AG04449 (cell line): ENCODE measurements around the gene PRTG.

Experiments
- CTCF ChIA-PET: fragments of 350-600 bp; formaldehyde crosslinking; extraction: SDS; loops from one replicate; lab custom pipeline; 2021; ENCODE audit warnings: antibody characterized with exemption; lab: Yijun Ruan, JAX
- POLR2A ChIA-PET: fragments of 400-600, 350-600 bp; formaldehyde crosslinking; extraction: SDS; loops from one replicate; lab custom pipeline; 2020; ENCODE audit warnings: antibody characterized with exemption, inconsistent platforms; lab: Yijun Ruan, JAX
- DNase-seq: peaks from one replicate; pipeline ENCODE4 v3.0.0-alpha.2; 2010; ENCODE audit warnings: low read depth, low spot score
- H3K4me3 ChIP-seq: 2 replicates; pipeline ENCODE4 v1.5.1; 2011; ENCODE audit warnings: low read depth, mild to moderate bottlenecking, control low read depth, low read length
- TF ChIP-seq, protein P1 (sequence below): IDR thresholded peaks from one replicate; pipeline ENCODE4 v1.5.1; 2011; ENCODE audit warnings: mild to moderate bottlenecking, moderate library complexity, low read length, control low read depth, inconsistent platforms; ENCODE audit not compliant: insufficient read depth; ENCODE audit errors: missing control alignments

PRTG gene

DNA sequence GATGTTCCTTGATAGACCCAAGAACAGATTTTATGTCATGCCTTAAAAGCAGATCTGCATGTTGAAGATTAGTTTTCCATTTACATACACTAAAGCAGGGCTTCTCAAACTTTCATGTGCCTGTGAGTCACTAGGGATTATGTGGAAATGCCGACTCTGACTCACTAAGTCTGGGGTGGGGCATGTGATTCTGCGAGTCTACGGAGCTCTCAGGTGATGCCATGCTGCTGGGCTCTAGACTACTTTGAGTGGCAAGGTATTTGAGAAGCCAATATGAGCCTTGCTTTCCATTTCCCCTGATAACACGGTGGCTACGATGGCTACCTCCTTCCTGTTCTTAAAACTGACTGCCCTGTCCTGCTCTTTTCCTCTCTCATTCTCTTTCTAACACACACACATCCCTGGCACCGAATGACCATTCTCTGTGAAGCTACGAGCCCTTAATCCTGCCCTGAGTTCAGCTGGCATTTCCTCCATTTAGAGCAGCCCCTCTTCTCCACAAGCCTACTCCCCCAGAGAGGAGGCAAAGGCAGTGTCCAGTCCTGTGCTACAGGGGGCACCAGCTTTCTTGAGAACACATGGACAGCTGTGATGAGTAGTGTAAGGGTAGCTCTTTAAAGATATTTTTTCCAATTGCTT, 115.1 kb downstream of the PRTG start:
- DNase-seq, result peak; percentile 55
- TF ChIP-seq, protein P1, sequence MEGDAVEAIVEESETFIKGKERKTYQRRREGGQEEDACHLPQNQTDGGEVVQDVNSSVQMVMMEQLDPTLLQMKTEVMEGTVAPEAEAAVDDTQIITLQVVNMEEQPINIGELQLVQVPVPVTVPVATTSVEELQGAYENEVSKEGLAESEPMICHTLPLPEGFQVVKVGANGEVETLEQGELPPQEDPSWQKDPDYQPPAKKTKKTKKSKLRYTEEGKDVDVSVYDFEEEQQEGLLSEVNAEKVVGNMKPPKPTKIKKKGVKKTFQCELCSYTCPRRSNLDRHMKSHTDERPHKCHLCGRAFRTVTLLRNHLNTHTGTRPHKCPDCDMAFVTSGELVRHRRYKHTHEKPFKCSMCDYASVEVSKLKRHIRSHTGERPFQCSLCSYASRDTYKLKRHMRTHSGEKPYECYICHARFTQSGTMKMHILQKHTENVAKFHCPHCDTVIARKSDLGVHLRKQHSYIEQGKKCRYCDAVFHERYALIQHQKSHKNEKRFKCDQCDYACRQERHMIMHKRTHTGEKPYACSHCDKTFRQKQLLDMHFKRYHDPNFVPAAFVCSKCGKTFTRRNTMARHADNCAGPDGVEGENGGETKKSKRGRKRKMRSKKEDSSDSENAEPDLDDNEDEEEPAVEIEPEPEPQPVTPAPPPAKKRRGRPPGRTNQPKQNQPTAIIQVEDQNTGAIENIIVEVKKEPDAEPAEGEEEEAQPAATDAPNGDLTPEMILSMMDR, result no peak
- POLR2A ChIA-PET, result interaction anchor here (0.6 kb wide), 1 partner anchor 14 kb away, joined by 3 read pairs; no protein-coding TSS in a partner anchor
- CTCF ChIA-PET, result interaction anchor here (1.0 to 1.6 kb wide), 5 partner anchors 14 to 218 kb away, joined by 3 to 6 read pairs (median 4); no protein-coding TSS in a partner anchor
- no peak overlapping the region for H3K4me3 ChIP-seq

GRCh38 chr15:55619783-55620182, 123.2 kb downstream of the PRTG start:
- TF ChIP-seq, protein P1, result no peak
- POLR2A ChIA-PET, result no interaction called here
- no peak overlapping the region for H3K4me3 ChIP-seq
- CTCF ChIA-PET, result interaction anchor here (1.6 kb wide), 1 partner anchor 94 kb away, joined by 3 read pairs; no protein-coding TSS in a partner anchor
- no peak for DNase-seq

DNA sequence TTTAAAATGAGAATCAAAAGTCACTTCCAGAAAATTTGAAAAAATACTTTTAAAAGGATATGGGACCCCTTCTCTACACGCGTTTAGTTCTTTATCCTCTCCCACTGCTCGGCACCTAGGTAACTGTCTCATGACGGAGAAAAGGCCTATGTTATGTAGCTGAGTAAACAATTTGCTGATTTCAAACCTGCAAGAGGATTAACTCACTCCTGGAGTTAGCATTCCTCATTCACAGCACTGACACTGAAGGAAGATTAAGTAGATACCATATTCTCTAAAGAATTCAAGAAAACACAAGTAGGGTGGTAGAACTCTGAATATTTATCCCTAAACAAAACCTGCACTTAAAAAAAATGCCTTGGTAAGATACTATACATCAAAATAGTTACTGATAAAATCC, 124.6 kb downstream of the PRTG start:
- TF ChIP-seq, protein P1, result no peak
- DNase-seq, result no peak
- no peak overlapping the region for H3K4me3 ChIP-seq
- ChIA-PET CTCF (no interaction called here), POLR2A (no interaction called here)

DNA sequence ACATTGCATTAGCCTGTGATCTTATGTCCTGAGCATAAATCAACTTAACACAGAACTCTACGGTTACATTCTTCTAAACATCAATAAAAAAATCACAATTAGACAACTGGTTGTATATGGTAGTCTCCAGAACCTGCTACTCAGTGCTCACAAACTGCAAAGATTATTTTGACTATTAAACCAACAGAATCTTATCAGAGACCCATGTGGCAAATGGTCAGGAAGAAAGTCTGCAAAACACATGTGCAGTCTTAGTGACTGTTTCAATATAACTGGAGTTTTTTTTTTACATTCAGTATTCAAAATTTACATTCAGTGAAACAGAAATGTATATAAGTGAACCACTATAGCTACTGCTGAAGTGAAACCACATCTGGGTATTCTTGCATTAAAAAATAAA, 127.5 kb downstream of the PRTG start:
- POLR2A ChIA-PET, result no interaction called here
- CTCF ChIA-PET, result interaction anchor here (0.6 to 0.9 kb wide), 2 partner anchors 25 to 26 kb away, joined by 3 read pairs; no protein-coding TSS in a partner anchor
- H3K4me3 ChIP-seq, result no peak overlapping the region
- TF ChIP-seq, protein P1, result no peak
- no peak for DNase-seq

GRCh38 chr15:55613727-55614126, 129.2 kb downstream of the PRTG start:
- no peak overlapping the region for H3K4me3 ChIP-seq
- ChIA-PET CTCF (interaction anchor here (0.6 kb wide), 1 partner anchor 53 kb away, joined by 3 read pairs; no protein-coding TSS in a partner anchor), POLR2A (no interaction called here)
- DNase-seq, result no peak
- TF ChIP-seq, protein P1, result no peak

DNA sequence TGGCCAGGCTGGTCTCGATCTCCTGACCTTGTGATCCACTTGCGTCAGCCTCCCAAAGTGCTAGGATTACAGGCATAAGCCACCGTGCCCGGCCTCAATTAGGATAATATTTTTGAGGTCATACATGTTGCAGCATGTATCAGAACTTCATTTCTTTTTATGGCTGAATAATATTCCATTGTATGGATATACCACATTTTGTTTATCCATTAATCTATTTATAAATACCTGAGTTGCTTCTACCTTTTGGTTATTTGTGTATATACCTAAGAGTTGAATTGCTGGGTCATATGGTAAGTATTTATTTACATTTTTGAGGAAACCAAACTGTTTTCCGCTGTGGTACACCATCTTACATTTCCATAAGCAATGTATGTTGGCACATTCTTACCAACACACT, 136.7 kb downstream of the PRTG start:
- TF ChIP-seq, protein P1, result no peak
- no peak for DNase-seq
- H3K4me3 ChIP-seq, result no peak overlapping the region
- CTCF ChIA-PET, result no interaction called here
- POLR2A ChIA-PET, result no interaction called here
